Endothelial cell of umbilical vein (primary cell): ENCODE data around the gene UBE3A. TPM values are rescaled to one million over a fixed set of nuclear protein-coding genes. Genes with fewer than 3 reads are reported as not detected.

Source experiments
- BruUV-seq: library from RNA; stranded (reverse); fragments of 400-500 nt; replicated peaks from 2 replicates; lab custom pipeline; 2021; lab: Mats Ljungman, UMichigan
- CTCF ChIA-PET: fragments of 300-600, 350-600 bp; sonication (Branson Sonifier 250); formaldehyde crosslinking; loops from one replicate; lab custom pipeline; 2021; ENCODE audit warnings: antibody characterized with exemption, inconsistent platforms; lab: Charles Lee
- POLR2A ChIA-PET: fragments of 300-600, 350-600 bp; sonication (Branson Sonifier 250); formaldehyde crosslinking; loops from one replicate; lab custom pipeline; 2021; ENCODE audit warnings: antibody characterized with exemption, inconsistent platforms; lab: Charles Lee
- DNase-seq: peaks from one replicate; pipeline ENCODE4 v3.0.0-alpha.2; 2011; ENCODE audit warnings: low read depth, low spot score
- FAIRE-seq: peaks from 2 replicates; lab custom pipeline; 2011; peaks lifted over from hg19 to GRCh38; lab: Jason Lieb, UNC
- H2AFZ ChIP-seq: 2 replicates; pipeline ENCODE4 v1.6.0; 2012; ENCODE audit warnings: low read depth, low read length, control low read depth, inconsistent platforms
- H3K27ac ChIP-seq: 2 replicates; pipeline ENCODE4 v1.5.1; 2011; ENCODE audit warnings: low read depth, mild to moderate bottlenecking, control low read depth, low read length, moderate library complexity; ENCODE audit not compliant: insufficient read depth
- H3K27me3 ChIP-seq, 2 experiments: 2 replicates each; pipeline versions ENCODE4 v1.6.0 to v1.6.1; 2011; ENCODE audit warnings: low read length in 2 of 2, mixed read lengths in 1 of 2; ENCODE audit not compliant: control insufficient read depth in 2 of 2, insufficient read depth in 2 of 2
- H3K36me3 ChIP-seq, 2 experiments: 2 replicates in 1 of 2; 3 replicates in 1 of 2; pipeline ENCODE4 v1.5.1; 2011; ENCODE audit warnings: low read length in 2 of 2, mild to moderate bottlenecking in 1 of 2, moderate library complexity in 1 of 2; ENCODE audit not compliant: control insufficient read depth in 2 of 2, insufficient read depth in 2 of 2; ENCODE audit errors: extremely low read depth in 1 of 2
- H3K4me1 ChIP-seq: 3 replicates; pipeline ENCODE4 v1.5.1; 2011; ENCODE audit warnings: mild to moderate bottlenecking, low read length; ENCODE audit not compliant: control insufficient read depth, insufficient read depth; ENCODE audit errors: extremely low read depth
- H3K4me2 ChIP-seq: 2 replicates; pipeline ENCODE4 v1.6.1; 2011; ENCODE audit warnings: low read length, control low read depth, mixed read lengths; ENCODE audit not compliant: insufficient read depth
- H3K4me3 ChIP-seq, 3 experiments: fragments of 200-600 bp in 1 of 3; sonication (generic), shearing (Covaris generic) in 1 of 3; replicated peaks in 1 of 3; 2 replicates each; pipeline ENCODE4 v1.5.1; 2011 to 2016; ENCODE audit warnings: control low read depth in 3 of 3, low read length in 3 of 3, mild to moderate bottlenecking in 2 of 3, inconsistent platforms in 1 of 3, low read depth in 1 of 3, moderate library complexity in 1 of 3; ENCODE audit not compliant: insufficient read depth in 1 of 3
- H3K79me2 ChIP-seq: 2 replicates; pipeline ENCODE4 v1.6.0; 2012; ENCODE audit warnings: low read length, inconsistent platforms; ENCODE audit not compliant: control insufficient read depth, insufficient read depth
- H3K9ac ChIP-seq: replicated peaks from 2 replicates; pipeline ENCODE3; 2011; ENCODE audit warnings: low read length, control low read depth; ENCODE audit not compliant: insufficient read depth; ENCODE audit errors: extremely low read depth
- H3K9me1 ChIP-seq: replicated peaks from 3 replicates; pipeline ENCODE4 v1.6.0; 2011; ENCODE audit warnings: mild to moderate bottlenecking, low read length; ENCODE audit not compliant: control insufficient read depth, insufficient read depth; ENCODE audit errors: extremely low read depth
- H3K9me3 ChIP-seq: replicated peaks from 2 replicates; pipeline ENCODE4 v1.5.1; 2012; ENCODE audit warnings: low read length, inconsistent platforms; ENCODE audit not compliant: control insufficient read depth, insufficient read depth
- H4K20me1 ChIP-seq: replicated peaks from 2 replicates; pipeline ENCODE3; 2011; ENCODE audit warnings: mild to moderate bottlenecking, low read length; ENCODE audit not compliant: control insufficient read depth, insufficient read depth; ENCODE audit errors: extremely low read depth
- EZH2 ChIP-seq: IDR thresholded peaks from 2 replicates; pipeline ENCODE4 v1.6.1; 2012; ENCODE audit warnings: borderline replicate concordance, low read depth, mild to moderate bottlenecking, moderate library complexity, low read length, inconsistent platforms; ENCODE audit not compliant: severe bottlenecking
- FOS ChIP-seq: IDR thresholded peaks from 2 replicates; pipeline ENCODE4 v1.6.1; 2011; ENCODE audit warnings: mild to moderate bottlenecking, low read length, moderate library complexity, borderline replicate concordance; ENCODE audit not compliant: insufficient read depth
- GATA2 ChIP-seq: IDR thresholded peaks from 2 replicates; pipeline ENCODE4 v1.7.0; 2011; ENCODE audit warnings: low read depth, mild to moderate bottlenecking, moderate library complexity, mixed read lengths, low read length; ENCODE audit not compliant: insufficient read length, insufficient read depth
- JUN ChIP-seq: IDR thresholded peaks from 2 replicates; pipeline ENCODE4 v1.6.1; 2011; ENCODE audit warnings: borderline replicate concordance, low read depth; ENCODE audit not compliant: insufficient read length, insufficient read depth
- MAX ChIP-seq: IDR thresholded peaks from 2 replicates; pipeline ENCODE4 v1.6.1; 2011; ENCODE audit not compliant: insufficient read depth, insufficient read length
- MYC ChIP-seq: IDR thresholded peaks from one replicate; pipeline ENCODE4 v1.6.1; 2011; ENCODE audit warnings: mild to moderate bottlenecking, low read depth, low read length
- POLR2A ChIP-seq: IDR thresholded peaks from 2 replicates; pipeline ENCODE4 v1.6.1; 2012; ENCODE audit warnings: low read depth, mild to moderate bottlenecking, control low read depth, low read length
- POLR2AphosphoS5 ChIP-seq: IDR thresholded peaks from 2 replicates; pipeline ENCODE4 v1.6.1; 2012; ENCODE audit warnings: low read depth, mild to moderate bottlenecking, control low read depth, low read length, moderate library complexity; ENCODE audit not compliant: insufficient read depth
- dilution Hi-C: fragments of 300-500 bp; cut with MboI; formaldehyde crosslinking; loops from one replicate; pipeline ENCODE4 v1.15.0; 2019; ENCODE audit warnings: low sequenced_read_pairs; ENCODE audit not compliant: extremely low pct_ligation_motif_present
- intact Hi-C: fragments of 100-400 bp; cut with micrococcal nuclease; formaldehyde crosslinking; loops from one replicate; pipeline ENCODE4 v1.10.0; 2022
- polyA plus RNA-seq, 4 experiments: library from polyadenylated mRNA; depleted of rRNA in 3 of 4; stranded (reverse) in 3 of 4; unstranded in 1 of 4; fragments of >200 nt; gene quantifications; 2 replicates each; pipeline versions ENCODE4 v1.2.1 to v1.2.3, GENCODE V29; 2011 to 2012; ENCODE audit warnings: missing spikeins in 1 of 4
- total RNA-seq: library from RNA; stranded (reverse); gene quantifications from 2 replicates; pipeline ENCODE4 v1.2.3, GENCODE V29; 2021
- TF ChIP-seq, protein P1 (sequence below), 2 donors: IDR thresholded peaks; 1 replicate in 1 of 2; 2 replicates in 1 of 2; pipeline ENCODE4 v1.5.1; 2011; ENCODE audit warnings: low read length in 2 of 2, mild to moderate bottlenecking in 2 of 2, moderate library complexity in 2 of 2, control low read depth in 1 of 2, inconsistent platforms in 1 of 2, low read depth in 1 of 2; ENCODE audit not compliant: insufficient read depth in 1 of 2; ENCODE audit errors: extremely low read depth in 1 of 2

The UBE3A gene
- total and polyA plus RNA-seq, 2 donors (not counting 3 experiments of a cell fraction or from before 2014, with no cell fraction given) = 8.5 to 69.3 TPM

GRCh38 chr15:25451501-25451900 lies 12.7 kb upstream of the UBE3A start:
- DNase-seq (no peak), FAIRE-seq (no peak)
- TF ChIP-seq POLR2A (no peak), POLR2AphosphoS5 (no peak), GATA2 (no peak), MAX (no peak), MYC (no peak), EZH2 (no peak), JUN (no peak), FOS (no peak)
- TF ChIP-seq, protein P1, sequence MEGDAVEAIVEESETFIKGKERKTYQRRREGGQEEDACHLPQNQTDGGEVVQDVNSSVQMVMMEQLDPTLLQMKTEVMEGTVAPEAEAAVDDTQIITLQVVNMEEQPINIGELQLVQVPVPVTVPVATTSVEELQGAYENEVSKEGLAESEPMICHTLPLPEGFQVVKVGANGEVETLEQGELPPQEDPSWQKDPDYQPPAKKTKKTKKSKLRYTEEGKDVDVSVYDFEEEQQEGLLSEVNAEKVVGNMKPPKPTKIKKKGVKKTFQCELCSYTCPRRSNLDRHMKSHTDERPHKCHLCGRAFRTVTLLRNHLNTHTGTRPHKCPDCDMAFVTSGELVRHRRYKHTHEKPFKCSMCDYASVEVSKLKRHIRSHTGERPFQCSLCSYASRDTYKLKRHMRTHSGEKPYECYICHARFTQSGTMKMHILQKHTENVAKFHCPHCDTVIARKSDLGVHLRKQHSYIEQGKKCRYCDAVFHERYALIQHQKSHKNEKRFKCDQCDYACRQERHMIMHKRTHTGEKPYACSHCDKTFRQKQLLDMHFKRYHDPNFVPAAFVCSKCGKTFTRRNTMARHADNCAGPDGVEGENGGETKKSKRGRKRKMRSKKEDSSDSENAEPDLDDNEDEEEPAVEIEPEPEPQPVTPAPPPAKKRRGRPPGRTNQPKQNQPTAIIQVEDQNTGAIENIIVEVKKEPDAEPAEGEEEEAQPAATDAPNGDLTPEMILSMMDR (IDR thresholded peaks at IDR 0.05; ENCODE audit: extremely low read depth in 1 of 2, insufficient read depth in 1 of 2, low read depth in 1 of 2, low read length in 2 of 2) = no peak
- Histone ChIP-seq H2AFZ (no peak overlapping the region), H3K9ac (no peak overlapping the region), H3K27me3 (no peaks in the 10 kb centered on the region), H3K4me2 (no peak overlapping the region), H3K4me3 (no peak overlapping the region), H3K27ac (no peak overlapping the region), H3K36me3 (no peaks in the 10 kb centered on the region), H4K20me1 (no peaks in the 10 kb centered on the region), H3K79me2 (no peaks in the 10 kb centered on the region), H3K9me1 (no peaks in the 10 kb centered on the region), H3K4me1 (no peaks in the 10 kb centered on the region), H3K9me3 (no peaks in the 10 kb centered on the region)
- BruUV-seq = no TSS peak
- intact Hi-C loops = no loop called here
- dilution Hi-C loops = no loop called here
- CTCF ChIA-PET = no interaction called here
- POLR2A ChIA-PET = no interaction called here
